ENCODE measurements around the gene NRXN3. TPM values are rescaled to one million over a fixed set of nuclear protein-coding genes. Genes with fewer than 3 reads are reported as not detected.

Gene NRXN3
- total and polyA plus RNA-seq, 2 experiments from 2014 or later = 1.0 to 1.8 TPM

DNA sequence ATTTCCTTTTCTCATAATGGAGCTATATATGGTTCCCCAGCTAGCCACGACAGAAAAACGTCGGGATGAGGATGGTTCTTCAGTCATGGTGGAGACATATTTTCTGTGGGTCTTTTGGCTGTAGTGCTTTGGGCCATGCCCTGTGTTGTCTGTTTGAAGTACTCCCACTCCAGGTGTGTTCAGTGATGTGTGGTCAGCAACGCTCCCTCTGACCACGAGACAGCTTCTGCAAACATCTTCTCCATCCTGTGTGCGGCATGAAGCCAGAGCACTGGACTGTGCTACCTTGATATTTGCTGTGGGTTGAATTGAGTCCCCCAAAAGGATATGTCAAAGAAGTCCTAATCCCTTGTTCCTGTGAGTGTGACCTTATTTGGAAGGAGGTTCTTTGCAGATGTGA is 931.2 kb downstream of the NRXN3 start (continued):
- TF ChIP-seq, protein P1, sequence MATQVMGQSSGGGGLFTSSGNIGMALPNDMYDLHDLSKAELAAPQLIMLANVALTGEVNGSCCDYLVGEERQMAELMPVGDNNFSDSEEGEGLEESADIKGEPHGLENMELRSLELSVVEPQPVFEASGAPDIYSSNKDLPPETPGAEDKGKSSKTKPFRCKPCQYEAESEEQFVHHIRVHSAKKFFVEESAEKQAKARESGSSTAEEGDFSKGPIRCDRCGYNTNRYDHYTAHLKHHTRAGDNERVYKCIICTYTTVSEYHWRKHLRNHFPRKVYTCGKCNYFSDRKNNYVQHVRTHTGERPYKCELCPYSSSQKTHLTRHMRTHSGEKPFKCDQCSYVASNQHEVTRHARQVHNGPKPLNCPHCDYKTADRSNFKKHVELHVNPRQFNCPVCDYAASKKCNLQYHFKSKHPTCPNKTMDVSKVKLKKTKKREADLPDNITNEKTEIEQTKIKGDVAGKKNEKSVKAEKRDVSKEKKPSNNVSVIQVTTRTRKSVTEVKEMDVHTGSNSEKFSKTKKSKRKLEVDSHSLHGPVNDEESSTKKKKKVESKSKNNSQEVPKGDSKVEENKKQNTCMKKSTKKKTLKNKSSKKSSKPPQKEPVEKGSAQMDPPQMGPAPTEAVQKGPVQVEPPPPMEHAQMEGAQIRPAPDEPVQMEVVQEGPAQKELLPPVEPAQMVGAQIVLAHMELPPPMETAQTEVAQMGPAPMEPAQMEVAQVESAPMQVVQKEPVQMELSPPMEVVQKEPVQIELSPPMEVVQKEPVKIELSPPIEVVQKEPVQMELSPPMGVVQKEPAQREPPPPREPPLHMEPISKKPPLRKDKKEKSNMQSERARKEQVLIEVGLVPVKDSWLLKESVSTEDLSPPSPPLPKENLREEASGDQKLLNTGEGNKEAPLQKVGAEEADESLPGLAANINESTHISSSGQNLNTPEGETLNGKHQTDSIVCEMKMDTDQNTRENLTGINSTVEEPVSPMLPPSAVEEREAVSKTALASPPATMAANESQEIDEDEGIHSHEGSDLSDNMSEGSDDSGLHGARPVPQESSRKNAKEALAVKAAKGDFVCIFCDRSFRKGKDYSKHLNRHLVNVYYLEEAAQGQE (IDR thresholded peaks at IDR 0.05; ENCODE audit: unreplicated experiment) = no peak
- TF ChIP-seq EZH2 (IDR thresholded peaks at IDR 0.05; ENCODE audit: low read depth, unreplicated experiment) = no peak
- TF ChIP-seq NANOG (IDR thresholded peaks at IDR 0.05; ENCODE audit: borderline replicate concordance) = no peak
- TF ChIP-seq EZH2phosphoT487 (IDR thresholded peaks at IDR 0.05; ENCODE audit: unreplicated experiment) = no peak
- TF ChIP-seq STAT1 (IDR thresholded peaks at IDR 0.05; ENCODE audit: unreplicated experiment) = no peak

GRCh38 chr14:79103764-79104163 is 933.6 kb downstream of the NRXN3 start:
- Histone ChIP-seq H3K27me3 (ENCODE audit: insufficient read depth) (no peaks in the 10 kb centered on the region), H3K4me1 (ENCODE audit: insufficient read depth) (no peaks in the 10 kb centered on the region), H3K4me2 (no peak overlapping the region), H3K4me3 (no peak overlapping the region), H3K27ac (ENCODE audit: low read depth) (no peak overlapping the region), H3F3A (replicated peaks; ENCODE audit: low read depth) (no peaks in the 10 kb centered on the region), H3K36me3 (ENCODE audit: insufficient read depth) (no peaks in the 10 kb centered on the region), H4K20me1 (replicated peaks; ENCODE audit: insufficient read depth) (no peaks in the 10 kb centered on the region), H2AFZ (no peak overlapping the region), H3K79me2 (replicated peaks; ENCODE audit: insufficient read depth) (no peaks in the 10 kb centered on the region), H3K9me2 (ENCODE audit: insufficient read depth) (no peaks in the 10 kb centered on the region)
- Mint-ChIP-seq H3K27me3 (ENCODE audit: insufficient read depth, low read depth, poor library complexity) (peaks cover 3% of the 10 kb centered on the region), H3K36me3 (ENCODE audit: low read depth) (no peaks in the 10 kb centered on the region), H3K27ac (no peak overlapping the region), H3K4me3 (no peak overlapping the region), H3K4me1 (no peaks in the 10 kb centered on the region), H3K9me3 (no peaks in the 10 kb centered on the region)
- ATAC-seq (no peak), DNase-seq (ENCODE audit: low spot score) (no peak)
- no peak for TF ChIP-seq EZH2phosphoT487 (IDR thresholded peaks at IDR 0.05; ENCODE audit: unreplicated experiment)
- TF ChIP-seq CREB1 (CRISPR knock-in tag; IDR thresholded peaks at IDR 0.05; ENCODE audit: low read depth) = no peak
- TF ChIP-seq, protein P1 (IDR thresholded peaks at IDR 0.05; ENCODE audit: unreplicated experiment) = no peak
- no peak for TF ChIP-seq POLR2AphosphoS5 (IDR thresholded peaks at IDR 0.05; ENCODE audit: low read depth)
- TF ChIP-seq CTCF (conservative IDR thresholded peaks at IDR 0.05; ENCODE audit: low read depth in 2 of 2) = no peak
- TF ChIP-seq ETS1 (IDR thresholded peaks at IDR 0.05) = no peak
- no peak for TF ChIP-seq JUNB (IDR thresholded peaks at IDR 0.05; ENCODE audit: unreplicated experiment)
- TF ChIP-seq ZNF331 (CRISPR knock-in tag; IDR thresholded peaks at IDR 0.05; ENCODE audit: low read depth) = no peak
- TF ChIP-seq EZH2 (IDR thresholded peaks at IDR 0.05; ENCODE audit: low read depth, unreplicated experiment) = no peak

Data from GM23338 (cell line).